K562 (cell line): ENCODE results near the gene ZNF512B. TPM values are rescaled to one million over a fixed set of nuclear protein-coding genes. Genes with fewer than 3 reads are reported as not detected.

ENCODE experiments used
- CAMTA2 ChIP-seq: fragments of 250-450 bp; sonication (Bioruptor Pico); conservative IDR thresholded peaks from 2 replicates; pipeline ENCODE4 v1.5.1; 2022
- ETS1 ChIP-seq: conservative IDR thresholded peaks from 2 replicates; pipeline ENCODE4 v1.6.1; 2011; ENCODE audit warnings: low read depth, mild to moderate bottlenecking, low read length; ENCODE audit not compliant: control insufficient read depth
- MYNN ChIP-seq, 2 experiments: sonication (generic); formaldehyde crosslinking in 1 of 2; IDR thresholded peaks; 2 replicates each; pipeline versions ENCODE4 v1.5.0 to v1.6.1; 2016 to 2020; ENCODE audit warnings: antibody characterized with exemption in 1 of 2, missing genetic modification reagents in 1 of 2
- PCBP1 ChIP-seq: fragments of 200-400 bp; formaldehyde crosslinking; IDR thresholded peaks from 2 replicates; pipeline ENCODE4 v1.6.1; 2018; ENCODE audit warnings: mild to moderate bottlenecking, low read depth, low read length; ENCODE audit not compliant: poor library complexity, severe bottlenecking
- POLR2G ChIP-seq: fragments of 200-400 bp; formaldehyde crosslinking; IDR thresholded peaks from 2 replicates; pipeline ENCODE4 v1.6.1; 2017; ENCODE audit warnings: low read depth, mild to moderate bottlenecking, antibody characterized with exemption, low read length, moderate library complexity
- SNAPC5 ChIP-seq: fragments of 250-450 bp; sonication (Bioruptor Pico); IDR thresholded peaks from 2 replicates; pipeline ENCODE4 v1.8.0; 2021; ENCODE audit warnings: moderate library complexity, mild to moderate bottlenecking, inconsistent platforms
- TBP ChIP-seq: optimal IDR thresholded peaks from 2 replicates; pipeline ENCODE3; 2011; ENCODE audit warnings: low read depth, low read length, improper control_type of control experiment
- THRAP3 ChIP-seq: fragments of 450-650 bp; IDR thresholded peaks from 2 replicates; pipeline ENCODE4 v1.6.1; 2016; ENCODE audit warnings: mild to moderate bottlenecking, inconsistent platforms, borderline replicate concordance
- ZBTB17 ChIP-seq: fragments of 450-650 bp; formaldehyde crosslinking; IDR thresholded peaks from 2 replicates; pipeline ENCODE4 v1.4.0; 2020; ENCODE audit warnings: mild to moderate bottlenecking
- ZNF146 ChIP-seq: IDR thresholded peaks from one replicate; pipeline ENCODE4 v1.6.1; 2018; ENCODE audit warnings: missing compliant biosample characterization; ENCODE audit not compliant: unreplicated experiment
- ZNF316 ChIP-seq: fragments of 450-650 bp; IDR thresholded peaks from 2 replicates; pipeline ENCODE4 v1.6.1; 2016
- ZNF511 ChIP-seq: sonication (generic); formaldehyde crosslinking; IDR thresholded peaks from 2 replicates; pipeline ENCODE4 v1.8.0; 2022; ENCODE audit warnings: mild to moderate bottlenecking, missing genetic modification reagents
- polyA plus RNA-seq, 8 experiments: library from polyadenylated mRNA; depleted of rRNA in 4 of 8; stranded (reverse) in 5 of 8; unstranded in 3 of 8; fragments of >200 nt; fragmentation: Nextera tagmentation in 2 of 8; fragmentation: Illumina TruSeq in 1 of 8; extraction: Ambion mirVana in 2 of 8; extraction: Trizol in 1 of 8; gene quantifications; 2 replicates each; pipeline versions ENCODE4 v1.2.1 to v1.2.3, GENCODE V29; 2011 to 2014; ENCODE audit warnings: inconsistent platforms in 1 of 8, missing spikeins in 1 of 8
- total RNA-seq, 7 experiments: library from RNA; depleted of rRNA in 6 of 7; stranded (reverse); fragments of >200 nt in 6 of 7; fragmentation: Illumina TruSeq in 2 of 7; extraction: Trizol in 2 of 7; gene quantifications; 2 replicates each; pipeline versions ENCODE4 v1.2.1 to v1.2.3, GENCODE V29; 2011 to 2021; ENCODE audit warnings: low replicate concordance in 1 of 7
- TF ChIP-seq, protein P1 (sequence below): fragments of 450-650 bp; IDR thresholded peaks from 2 replicates; pipeline ENCODE4 v1.6.1; 2016; ENCODE audit warnings: antibody characterized with exemption
- TF ChIP-seq, protein P2 (sequence below), 2 experiments: fragments of 450-650 bp; IDR thresholded peaks; 2 replicates each; pipeline ENCODE4 v1.6.1; 2018; ENCODE audit warnings: mild to moderate bottlenecking in 2 of 2, low read depth in 1 of 2; ENCODE audit not compliant: partially characterized antibody in 2 of 2

ZNF512B gene
- total and polyA plus RNA-seq, 9 of the 15 experiments (the other 6 are each of a cell fraction or from before 2014, with no cell fraction given) = 0.01 to 27.8 (median 8.2) TPM

- TF ChIP-seq SNAPC5 (no peak), TBP (peak; percentile 50), ZBTB17 (CRISPR knock-in tag) (peak; percentile 61; the same call in 1 of the 2 replicates), PCBP1 (peak; percentile 12), POLR2G (peak; percentile 72), MYNN (IDR thresholded peaks at IDR 0.05) (no peak), MYNN (CRISPR knock-in tag; IDR thresholded peaks at IDR 0.05) (no peak), THRAP3 (no peak), ZNF316 (0 out of 2 replicates have a peak, but pooled peaks have one; percentile 9), ZNF146 (CRISPR knock-in tag) (no peak), ZNF511 (CRISPR knock-in tag) (0 out of 2 replicates have a peak, but pooled peaks have one; percentile 59), CAMTA2 (CRISPR knock-in tag) (0 out of 2 replicates have a peak, but pooled peaks have one; percentile 29), ETS1 (peak; percentile 46; the same call in 1 of the 2 replicates)
- TF ChIP-seq, protein P1, sequence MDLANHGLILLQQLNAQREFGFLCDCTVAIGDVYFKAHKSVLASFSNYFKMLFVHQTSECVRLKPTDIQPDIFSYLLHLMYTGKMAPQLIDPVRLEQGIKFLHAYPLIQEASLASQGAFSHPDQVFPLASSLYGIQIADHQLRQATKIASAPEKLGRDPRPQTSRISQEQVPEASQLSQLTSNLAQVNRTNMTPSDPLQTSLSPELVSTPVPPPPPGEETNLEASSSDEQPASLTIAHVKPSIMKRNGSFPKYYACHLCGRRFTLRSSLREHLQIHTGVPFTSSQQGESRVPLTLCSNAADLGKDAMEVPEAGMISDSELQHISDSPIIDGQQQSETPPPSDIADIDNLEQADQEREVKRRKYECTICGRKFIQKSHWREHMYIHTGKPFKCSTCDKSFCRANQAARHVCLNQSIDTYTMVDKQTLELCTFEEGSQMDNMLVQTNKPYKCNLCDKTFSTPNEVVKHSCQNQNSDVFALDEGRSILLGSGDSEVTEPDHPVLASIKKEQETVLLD = no peak
- TF ChIP-seq, protein P2, sequence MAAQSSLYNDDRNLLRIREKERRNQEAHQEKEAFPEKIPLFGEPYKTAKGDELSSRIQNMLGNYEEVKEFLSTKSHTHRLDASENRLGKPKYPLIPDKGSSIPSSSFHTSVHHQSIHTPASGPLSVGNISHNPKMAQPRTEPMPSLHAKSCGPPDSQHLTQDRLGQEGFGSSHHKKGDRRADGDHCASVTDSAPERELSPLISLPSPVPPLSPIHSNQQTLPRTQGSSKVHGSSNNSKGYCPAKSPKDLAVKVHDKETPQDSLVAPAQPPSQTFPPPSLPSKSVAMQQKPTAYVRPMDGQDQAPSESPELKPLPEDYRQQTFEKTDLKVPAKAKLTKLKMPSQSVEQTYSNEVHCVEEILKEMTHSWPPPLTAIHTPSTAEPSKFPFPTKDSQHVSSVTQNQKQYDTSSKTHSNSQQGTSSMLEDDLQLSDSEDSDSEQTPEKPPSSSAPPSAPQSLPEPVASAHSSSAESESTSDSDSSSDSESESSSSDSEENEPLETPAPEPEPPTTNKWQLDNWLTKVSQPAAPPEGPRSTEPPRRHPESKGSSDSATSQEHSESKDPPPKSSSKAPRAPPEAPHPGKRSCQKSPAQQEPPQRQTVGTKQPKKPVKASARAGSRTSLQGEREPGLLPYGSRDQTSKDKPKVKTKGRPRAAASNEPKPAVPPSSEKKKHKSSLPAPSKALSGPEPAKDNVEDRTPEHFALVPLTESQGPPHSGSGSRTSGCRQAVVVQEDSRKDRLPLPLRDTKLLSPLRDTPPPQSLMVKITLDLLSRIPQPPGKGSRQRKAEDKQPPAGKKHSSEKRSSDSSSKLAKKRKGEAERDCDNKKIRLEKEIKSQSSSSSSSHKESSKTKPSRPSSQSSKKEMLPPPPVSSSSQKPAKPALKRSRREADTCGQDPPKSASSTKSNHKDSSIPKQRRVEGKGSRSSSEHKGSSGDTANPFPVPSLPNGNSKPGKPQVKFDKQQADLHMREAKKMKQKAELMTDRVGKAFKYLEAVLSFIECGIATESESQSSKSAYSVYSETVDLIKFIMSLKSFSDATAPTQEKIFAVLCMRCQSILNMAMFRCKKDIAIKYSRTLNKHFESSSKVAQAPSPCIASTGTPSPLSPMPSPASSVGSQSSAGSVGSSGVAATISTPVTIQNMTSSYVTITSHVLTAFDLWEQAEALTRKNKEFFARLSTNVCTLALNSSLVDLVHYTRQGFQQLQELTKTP (IDR thresholded peaks at IDR 0.05; ENCODE audit: low read depth in 1 of 2, partially characterized antibody in 2 of 2) = no peak
These were observed 12.6 kb downstream of the ZNF512B start (continued) for GRCh38 chr20:63957004-63957689.
